ENCODE results near the gene ECE1. TPM values are rescaled to one million over a fixed set of nuclear protein-coding genes. Genes with fewer than 3 reads are reported as not detected.

ECE1 gene
- total and polyA plus RNA-seq, 2 of the 8 experiments (the other 6 are each of a cell fraction or from before 2014, with no cell fraction given): 21.4 to 36.8 TPM

- no peak for TF ChIP-seq CHD7 (IDR thresholded peaks at IDR 0.05; ENCODE audit: insufficient replicate concordance, low read length)
- TF ChIP-seq CTBP2 (IDR thresholded peaks at IDR 0.05; ENCODE audit: borderline replicate concordance, insufficient read depth, insufficient read length, low read length): no peak
- TF ChIP-seq ATF3 (IDR thresholded peaks at IDR 0.05; ENCODE audit: insufficient read depth, low read depth, low read length): no peak
- no peak for TF ChIP-seq TAF1 (IDR thresholded peaks at IDR 0.05; ENCODE audit: low read depth, low read length)
- no peak for TF ChIP-seq TEAD4 (IDR thresholded peaks at IDR 0.05; ENCODE audit: low read depth, low read length)
- no peak for TF ChIP-seq RFX5 (IDR thresholded peaks at IDR 0.05; ENCODE audit: borderline replicate concordance, low read depth, low read length)
- no peak for TF ChIP-seq POLR2AphosphoS5 (IDR thresholded peaks at IDR 0.05; ENCODE audit: low read depth, low read length)
- TF ChIP-seq ASH2L (IDR thresholded peaks at IDR 0.05; ENCODE audit: low read length): no peak
- no peak for TF ChIP-seq CEBPB (IDR thresholded peaks at IDR 0.05; ENCODE audit: low read depth, low read length)
- TF ChIP-seq RAD21 (IDR thresholded peaks at IDR 0.05 in 1 of 2, conservative IDR thresholded peaks at IDR 0.05 in 1 of 2; ENCODE audit: low read depth in 2 of 2, low read length in 2 of 2): no peak
Measured at GRCh38 chr1:21245688-21246229, 44.5 kb downstream of the ECE1 start (continued).
